Measurements from ENCODE around the gene SFRP5.

Gene SFRP5

GRCh38 chr10:97784200-97784810 lies 12.5 kb upstream of the SFRP5 start:
- DNase-seq = no peak

GRCh38 chr10:97782455-97783228 lies 10.8 kb upstream of the SFRP5 start:
- no peak for DNase-seq

GRCh38 chr10:97781618-97782331 lies 10.0 kb upstream of the SFRP5 start:
- peak; percentile 64 for DNase-seq

GRCh38 chr10:97780841-97781617 lies 9.2 kb upstream of the SFRP5 start:
- no peak for DNase-seq

GRCh38 chr10:97779975-97780374 lies 8.2 kb upstream of the SFRP5 start:
- DNase-seq = no peak

GRCh38 chr10:97779492-97779891 lies 7.7 kb upstream of the SFRP5 start:
- DNase-seq = no peak

GRCh38 chr10:97778452-97779302 lies 6.9 kb upstream of the SFRP5 start:
- DNase-seq = no peak

GRCh38 chr10:97777143-97777542 lies 5.3 kb upstream of the SFRP5 start:
- no peak for DNase-seq

- DNase-seq = no peak
Measured at GRCh38 chr10:97774811-97775294, 3.1 kb upstream of the SFRP5 start.

GRCh38 chr10:97773096-97773495 lies 1.3 kb upstream of the SFRP5 start:
- DNase-seq = no peak

GRCh38 chr10:97771055-97771891 lies 526 bp downstream of the SFRP5 start:
- DNase-seq = no peak

- no peak for DNase-seq
Measured at GRCh38 chr10:97770255-97770654, 1.5 kb downstream of the SFRP5 start.

GRCh38 chr10:97768322-97769315 lies 3.2 kb downstream of the SFRP5 start:
- no peak for DNase-seq

- no peak for DNase-seq
Measured at GRCh38 chr10:97766996-97767924, 4.5 kb downstream of the SFRP5 start.

- no peak for DNase-seq
Measured at GRCh38 chr10:97766106-97766810, 5.5 kb downstream of the SFRP5 start.

- no peak for DNase-seq
Measured at GRCh38 chr10:97765201-97765600, 6.6 kb downstream of the SFRP5 start.

GRCh38 chr10:97764519-97764931 lies 7.3 kb downstream of the SFRP5 start:
- DNase-seq = no peak

GRCh38 chr10:97763947-97764346 lies 7.9 kb downstream of the SFRP5 start:
- no peak for DNase-seq
